ENCODE results near the gene GALNT2.

- TF ChIP-seq CTCF (conservative IDR thresholded peaks at IDR 0.05; ENCODE audit: low read length) (no peak), EZH2phosphoT487 (IDR thresholded peaks at IDR 0.05; ENCODE audit: borderline replicate concordance) (no peak)
These were observed 38.3 kb upstream of the GALNT2 start for GRCh38 chr1:230028602-230029223.
